ENCODE data around the gene LRRTM4. TPM values are rescaled to one million over a fixed set of nuclear protein-coding genes. Genes with fewer than 3 reads are reported as not detected.

The LRRTM4 gene
- total RNA-seq, 1 donor from 2014 or later = not detected

DNA sequence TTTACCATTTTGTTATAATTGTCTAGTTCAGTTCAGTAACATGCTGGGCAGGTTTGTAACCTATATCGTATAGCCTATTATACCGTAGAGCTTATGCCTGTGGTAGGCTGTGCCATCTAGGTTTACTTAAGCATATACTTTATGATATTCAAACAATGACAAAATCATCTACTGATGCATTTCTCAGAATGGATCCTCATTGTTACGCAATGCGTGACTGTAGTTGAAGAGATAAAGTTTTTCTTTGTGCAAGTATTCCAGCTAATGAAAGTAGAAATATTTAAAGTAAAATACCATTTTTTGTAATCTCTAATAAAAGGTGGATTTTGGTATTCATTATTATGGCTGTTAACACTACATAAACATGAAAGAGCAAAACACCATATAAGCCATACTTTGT lies 100.2 kb downstream of the LRRTM4 start:
- Mint-ChIP-seq H3K27me3 (ENCODE audit: unreplicated experiment) (no peaks in the 10 kb centered on the region), H3K9me3 (ENCODE audit: unreplicated experiment) (no peaks in the 10 kb centered on the region), H3K27ac (ENCODE audit: unreplicated experiment) (no peak overlapping the region), H3K36me3 (ENCODE audit: unreplicated experiment) (no peaks in the 10 kb centered on the region), H3K4me3 (ENCODE audit: unreplicated experiment) (no peak overlapping the region), H3K4me1 (ENCODE audit: unreplicated experiment) (no peaks in the 10 kb centered on the region)
- TF ChIP-seq, protein P1, sequence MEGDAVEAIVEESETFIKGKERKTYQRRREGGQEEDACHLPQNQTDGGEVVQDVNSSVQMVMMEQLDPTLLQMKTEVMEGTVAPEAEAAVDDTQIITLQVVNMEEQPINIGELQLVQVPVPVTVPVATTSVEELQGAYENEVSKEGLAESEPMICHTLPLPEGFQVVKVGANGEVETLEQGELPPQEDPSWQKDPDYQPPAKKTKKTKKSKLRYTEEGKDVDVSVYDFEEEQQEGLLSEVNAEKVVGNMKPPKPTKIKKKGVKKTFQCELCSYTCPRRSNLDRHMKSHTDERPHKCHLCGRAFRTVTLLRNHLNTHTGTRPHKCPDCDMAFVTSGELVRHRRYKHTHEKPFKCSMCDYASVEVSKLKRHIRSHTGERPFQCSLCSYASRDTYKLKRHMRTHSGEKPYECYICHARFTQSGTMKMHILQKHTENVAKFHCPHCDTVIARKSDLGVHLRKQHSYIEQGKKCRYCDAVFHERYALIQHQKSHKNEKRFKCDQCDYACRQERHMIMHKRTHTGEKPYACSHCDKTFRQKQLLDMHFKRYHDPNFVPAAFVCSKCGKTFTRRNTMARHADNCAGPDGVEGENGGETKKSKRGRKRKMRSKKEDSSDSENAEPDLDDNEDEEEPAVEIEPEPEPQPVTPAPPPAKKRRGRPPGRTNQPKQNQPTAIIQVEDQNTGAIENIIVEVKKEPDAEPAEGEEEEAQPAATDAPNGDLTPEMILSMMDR (IDR thresholded peaks at IDR 0.05) = no peak
- DNase-seq (ENCODE audit: extremely low spot score, unreplicated experiment) = no peak

DNA sequence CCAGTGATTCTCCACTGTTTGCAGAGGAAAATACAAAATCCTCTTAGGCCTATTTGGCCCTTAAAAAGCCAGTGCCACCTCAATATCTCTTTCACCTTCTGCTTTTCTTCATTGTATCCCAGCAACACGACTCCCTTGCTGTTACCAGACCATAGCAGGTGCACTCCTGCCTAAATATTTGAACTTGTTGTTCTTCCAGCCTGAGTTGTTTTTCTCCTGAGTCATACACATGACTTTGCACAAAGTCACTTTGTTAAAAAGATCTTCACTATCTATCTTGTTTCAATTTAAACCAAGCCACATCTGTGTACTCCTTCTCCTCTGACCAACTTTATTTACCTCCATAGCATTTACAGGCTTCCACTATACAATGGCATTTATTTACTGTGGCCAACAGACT lies 103.6 kb downstream of the LRRTM4 start:
- no peak for DNase-seq (ENCODE audit: extremely low spot score, unreplicated experiment)
- Mint-ChIP-seq H3K4me1 (ENCODE audit: unreplicated experiment) (no peaks in the 10 kb centered on the region), H3K4me3 (ENCODE audit: unreplicated experiment) (no peak overlapping the region), H3K36me3 (ENCODE audit: unreplicated experiment) (no peaks in the 10 kb centered on the region), H3K9me3 (ENCODE audit: unreplicated experiment) (no peaks in the 10 kb centered on the region), H3K27me3 (ENCODE audit: unreplicated experiment) (no peaks in the 10 kb centered on the region), H3K27ac (ENCODE audit: unreplicated experiment) (no peak overlapping the region)
- TF ChIP-seq, protein P1 (IDR thresholded peaks at IDR 0.05) = no peak

DNA sequence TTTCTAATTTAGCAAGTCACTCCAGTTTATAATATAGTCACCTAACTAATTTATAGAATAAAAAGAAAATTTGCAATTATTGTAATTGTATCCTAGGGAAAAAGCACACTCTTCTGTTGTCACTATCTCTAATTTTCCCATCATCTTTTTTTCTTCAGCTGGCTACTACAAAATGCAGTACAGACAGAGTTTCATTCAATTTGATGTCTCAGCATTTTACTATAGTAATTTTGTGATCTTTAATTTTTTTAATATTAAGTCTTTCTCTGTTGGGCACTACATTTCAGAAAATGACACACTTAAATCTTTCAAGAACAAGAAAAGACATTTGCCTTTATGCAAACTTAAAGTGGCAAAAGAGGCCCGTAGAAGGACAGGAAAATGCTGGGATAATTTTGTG lies 118.0 kb downstream of the LRRTM4 start:
- Mint-ChIP-seq H3K27ac (ENCODE audit: unreplicated experiment) (no peak overlapping the region), H3K4me1 (ENCODE audit: unreplicated experiment) (no peaks in the 10 kb centered on the region), H3K27me3 (ENCODE audit: unreplicated experiment) (no peaks in the 10 kb centered on the region), H3K9me3 (ENCODE audit: unreplicated experiment) (no peaks in the 10 kb centered on the region), H3K36me3 (ENCODE audit: unreplicated experiment) (no peaks in the 10 kb centered on the region), H3K4me3 (ENCODE audit: unreplicated experiment) (no peak overlapping the region)
- no peak for DNase-seq (ENCODE audit: extremely low spot score, unreplicated experiment)
- TF ChIP-seq, protein P1 (IDR thresholded peaks at IDR 0.05) = no peak

DNA sequence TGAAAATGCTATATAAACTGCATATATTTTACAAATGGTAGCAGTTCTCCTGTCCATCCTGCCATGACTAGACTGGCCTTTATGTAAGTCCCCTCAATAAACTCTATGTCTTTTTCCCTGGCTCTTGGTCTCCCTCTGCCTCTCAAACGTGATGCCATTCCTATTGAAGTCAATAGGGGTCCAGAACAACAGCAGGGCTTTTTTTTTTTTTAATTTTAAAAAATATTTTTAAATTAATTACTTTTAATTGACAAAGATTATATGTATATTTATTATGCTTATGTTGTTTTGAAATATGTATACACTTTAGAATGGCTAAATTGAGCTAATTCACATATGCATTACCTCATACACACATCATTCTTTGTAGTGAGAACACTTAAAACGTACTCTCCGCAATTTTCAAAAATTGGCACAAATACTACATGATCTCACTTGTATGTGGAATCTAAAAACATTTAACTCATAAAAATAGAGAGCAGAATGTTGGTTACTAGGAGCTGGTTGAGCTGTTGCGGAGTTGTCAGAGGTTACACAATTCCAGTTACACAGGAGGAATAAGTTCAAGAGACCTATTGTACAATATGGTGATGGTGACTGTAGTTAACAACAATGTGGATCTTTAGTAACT lies 123.1 kb downstream of the LRRTM4 start:
- no peaks in the 10 kb centered on the region for H3K36me3 Mint-ChIP-seq (ENCODE audit: unreplicated experiment)
- H3K9me3 Mint-ChIP-seq (ENCODE audit: unreplicated experiment) = no peaks in the 10 kb centered on the region
- TF ChIP-seq, protein P1 (IDR thresholded peaks at IDR 0.05) = no peak
- H3K27ac Mint-ChIP-seq (ENCODE audit: unreplicated experiment) = no peak overlapping the region
- H3K4me3 Mint-ChIP-seq (ENCODE audit: unreplicated experiment) = no peak overlapping the region
- DNase-seq (ENCODE audit: extremely low spot score, unreplicated experiment) = no peak
- H3K27me3 Mint-ChIP-seq (ENCODE audit: unreplicated experiment) = no peaks in the 10 kb centered on the region
- no peaks in the 10 kb centered on the region for H3K4me1 Mint-ChIP-seq (ENCODE audit: unreplicated experiment)

DNA sequence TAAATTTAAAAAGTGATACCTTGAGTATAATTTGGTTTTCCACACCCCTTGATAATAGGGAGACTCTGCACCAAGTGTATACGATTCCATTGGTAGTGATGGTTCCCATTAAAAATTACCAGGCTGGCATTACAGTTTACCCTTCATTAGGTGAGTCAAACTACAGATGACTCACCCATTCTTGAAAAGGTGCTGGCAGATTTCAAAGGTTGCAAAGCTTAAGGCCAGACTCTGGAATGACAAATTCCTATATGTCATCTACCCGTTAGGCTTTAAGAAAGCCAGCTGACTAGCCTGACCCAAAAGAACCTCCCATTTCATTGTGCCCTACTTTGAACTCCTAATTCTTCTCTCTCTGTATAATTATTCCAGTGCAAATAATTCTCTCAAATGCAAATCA lies 124.4 kb downstream of the LRRTM4 start:
- no peaks in the 10 kb centered on the region for H3K4me1 Mint-ChIP-seq (ENCODE audit: unreplicated experiment)
- no peaks in the 10 kb centered on the region for H3K9me3 Mint-ChIP-seq (ENCODE audit: unreplicated experiment)
- TF ChIP-seq, protein P1 (IDR thresholded peaks at IDR 0.05) = no peak
- H3K27ac Mint-ChIP-seq (ENCODE audit: unreplicated experiment) = no peak overlapping the region
- H3K27me3 Mint-ChIP-seq (ENCODE audit: unreplicated experiment) = no peaks in the 10 kb centered on the region
- no peak for DNase-seq (ENCODE audit: extremely low spot score, unreplicated experiment)
- H3K36me3 Mint-ChIP-seq (ENCODE audit: unreplicated experiment) = no peaks in the 10 kb centered on the region
- H3K4me3 Mint-ChIP-seq (ENCODE audit: unreplicated experiment) = no peak overlapping the region

Data from osteocyte (in vitro differentiated cells).